Femur (tissue), 1 donor: Measurements from ENCODE around the gene FZD1.

ENCODE experiments used
- DNase-seq: peaks from one replicate; pipeline ENCODE4 v3.0.0-alpha.2; 2017

The FZD1 gene

DNA sequence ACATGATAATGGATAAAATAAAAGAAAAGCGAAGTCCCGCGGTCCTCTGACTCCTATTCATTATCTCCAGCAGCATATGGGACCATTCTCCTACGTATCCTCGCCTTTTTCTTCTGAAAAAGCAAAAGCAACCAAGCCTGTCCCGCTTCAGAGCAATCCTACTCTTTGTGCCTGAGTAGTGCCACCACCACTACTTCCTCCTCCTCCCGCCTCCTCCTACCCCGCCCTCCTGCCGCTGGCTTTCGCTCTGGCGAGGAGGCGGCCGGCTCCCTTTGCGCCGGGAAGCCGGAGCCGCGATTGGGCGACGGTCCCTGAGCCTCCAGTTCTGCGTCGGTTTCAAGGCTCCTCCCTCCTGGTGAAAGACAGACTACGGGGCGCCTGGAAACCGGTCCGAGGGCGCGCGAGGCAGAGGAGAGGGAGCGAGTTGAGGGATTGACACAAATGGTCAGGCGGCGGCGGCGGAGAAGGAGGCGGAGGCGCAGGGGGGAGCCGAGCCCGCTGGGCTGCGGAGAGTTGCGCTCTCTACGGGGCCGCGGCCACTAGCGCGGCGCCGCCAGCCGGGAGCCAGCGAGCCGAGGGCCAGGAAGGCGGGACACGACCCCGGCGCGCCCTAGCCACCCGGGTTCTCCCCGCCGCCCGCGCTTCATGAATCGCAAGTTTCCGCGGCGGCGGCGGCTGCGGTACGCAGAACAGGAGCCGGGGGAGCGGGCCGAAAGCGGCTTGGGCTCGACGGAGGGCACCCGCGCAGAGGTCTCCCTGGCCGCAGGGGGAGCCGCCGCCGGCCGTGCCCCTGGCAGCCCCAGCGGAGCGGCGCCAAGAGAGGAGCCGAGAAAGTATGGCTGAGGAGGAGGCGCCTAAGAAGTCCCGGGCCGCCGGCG lies at the start of gene FZD1:
FZD1 (plus strand) TSS at position 388 of the 878 bp plus-strand sequence; CDS start at position 836, 448 bp downstream.
- peak; percentile 99 for DNase-seq

DNA sequence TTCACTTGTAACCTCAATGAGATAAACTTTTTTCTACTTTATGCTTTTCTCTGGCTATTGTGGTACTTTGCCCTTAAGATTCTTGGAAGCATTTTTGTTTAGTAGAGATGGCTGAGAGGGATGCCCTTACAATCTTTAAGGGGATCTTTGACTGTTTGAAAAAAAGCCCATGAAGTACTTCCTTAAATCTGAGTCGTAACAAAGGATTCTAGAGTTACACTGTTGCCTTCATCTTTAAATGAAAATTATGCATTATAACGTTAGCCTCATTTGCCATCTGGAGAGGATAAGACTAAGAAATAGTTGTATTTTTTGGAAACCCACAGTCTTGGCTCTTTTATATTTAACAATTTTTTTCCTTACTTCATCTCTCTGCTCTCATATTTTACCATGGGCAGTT lies 37.8 kb upstream of the FZD1 start:
- no peak for DNase-seq

DNA sequence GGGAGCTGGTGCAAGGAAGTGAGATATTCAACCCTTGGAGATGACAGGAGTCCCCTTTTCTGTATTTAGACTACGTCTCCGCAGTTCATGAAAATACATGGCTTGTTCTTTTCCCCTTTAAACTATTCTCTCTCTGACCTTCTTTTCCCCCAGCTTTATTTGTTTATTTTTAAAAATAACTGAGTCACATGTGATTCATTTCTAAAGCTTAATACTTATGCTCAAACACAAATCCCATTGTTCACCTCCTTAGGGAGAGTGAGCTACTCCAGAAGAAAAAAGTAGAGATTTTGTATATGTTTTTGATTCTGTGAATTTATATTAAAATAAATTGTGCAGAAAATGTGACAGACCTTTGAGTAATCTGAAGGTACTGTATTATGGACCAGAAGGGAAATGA lies 35.9 kb upstream of the FZD1 start:
- no peak for DNase-seq

DNA sequence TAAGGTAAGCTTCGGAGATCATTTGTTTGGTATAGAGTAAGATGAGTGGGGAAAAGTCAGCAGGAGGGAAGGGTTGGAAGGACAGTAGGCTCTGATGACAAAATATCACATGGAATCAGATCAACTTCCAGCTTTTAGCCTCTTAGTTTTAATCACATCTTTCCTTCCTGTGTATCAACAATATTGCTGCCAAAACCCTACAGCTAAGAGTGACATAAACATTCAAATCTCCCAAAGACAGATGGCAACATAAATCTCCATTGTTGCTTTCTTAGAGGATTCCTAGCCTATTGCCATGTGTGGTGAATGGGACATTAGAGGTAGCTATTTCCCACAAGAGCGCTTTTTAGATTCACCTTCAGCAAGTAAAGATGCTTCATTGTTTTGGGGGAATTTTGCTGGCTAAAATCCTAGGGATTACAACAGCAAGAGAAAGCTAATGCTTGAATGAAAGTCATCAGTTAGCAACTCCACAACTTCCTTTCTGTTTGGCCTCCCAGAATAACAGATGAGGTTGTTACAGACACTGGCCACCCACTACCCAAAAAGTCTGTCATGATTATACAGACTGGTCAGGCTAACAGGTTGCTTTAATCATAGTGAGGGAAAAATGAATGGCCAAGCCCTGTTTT lies 35.2 kb upstream of the FZD1 start:
- DNase-seq: no peak

DNA sequence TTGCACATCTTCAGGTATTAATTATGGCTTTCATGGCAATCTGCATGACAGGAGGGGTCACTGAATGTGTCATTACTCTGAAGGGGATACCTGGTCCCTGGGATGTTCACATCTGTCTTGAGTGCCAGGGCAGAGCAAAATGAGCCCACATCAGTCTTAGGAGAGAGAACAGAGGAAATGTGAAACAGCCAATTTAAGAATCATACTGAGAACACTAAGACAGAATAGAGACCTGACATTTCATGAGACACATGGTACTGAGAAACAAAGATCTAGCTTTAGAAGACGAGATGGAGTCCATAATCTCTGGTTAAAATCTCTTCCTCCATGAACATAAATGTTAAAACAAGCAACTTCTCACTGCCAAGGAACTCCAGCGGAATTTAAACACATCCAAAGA lies 34.1 kb upstream of the FZD1 start:
- no peak for DNase-seq

DNA sequence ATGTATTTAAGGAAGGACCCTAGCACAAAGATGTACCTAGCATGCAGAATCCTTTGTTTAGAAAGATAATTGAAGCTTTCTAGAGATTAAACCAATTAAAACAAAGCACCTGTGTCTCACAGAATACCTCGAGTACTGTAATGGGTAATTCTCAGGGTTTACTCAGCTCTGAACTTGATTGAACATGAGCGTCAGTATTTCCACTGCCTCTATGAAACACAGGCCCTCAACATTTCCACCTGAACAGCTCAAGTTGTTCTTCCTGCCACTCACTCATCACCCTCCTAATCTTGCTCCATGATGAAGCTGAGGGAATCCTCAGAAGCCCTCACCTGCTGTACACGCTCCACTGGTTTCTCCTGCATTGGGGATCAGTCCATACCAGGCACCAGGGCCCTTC lies 33.7 kb upstream of the FZD1 start:
- DNase-seq: no peak

DNA sequence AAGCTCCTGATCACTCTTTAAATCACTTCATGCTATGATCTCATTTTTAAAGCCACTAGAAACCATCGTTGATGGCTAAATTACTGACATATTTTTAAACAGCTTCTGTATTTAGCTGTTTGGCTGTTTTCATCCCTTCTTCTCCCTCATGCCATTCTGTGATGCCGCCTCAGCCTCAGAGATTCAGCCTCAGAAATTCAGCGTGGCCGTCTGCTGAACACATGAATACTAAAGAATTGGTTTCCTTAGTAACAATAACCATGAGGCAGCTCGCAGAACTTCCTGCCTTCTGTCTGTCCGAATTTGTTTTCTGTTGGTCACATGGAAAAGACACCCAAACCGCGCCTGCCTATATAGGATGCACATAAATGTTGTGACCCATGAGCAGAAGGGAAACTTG lies 31.0 kb upstream of the FZD1 start:
- DNase-seq: no peak

DNA sequence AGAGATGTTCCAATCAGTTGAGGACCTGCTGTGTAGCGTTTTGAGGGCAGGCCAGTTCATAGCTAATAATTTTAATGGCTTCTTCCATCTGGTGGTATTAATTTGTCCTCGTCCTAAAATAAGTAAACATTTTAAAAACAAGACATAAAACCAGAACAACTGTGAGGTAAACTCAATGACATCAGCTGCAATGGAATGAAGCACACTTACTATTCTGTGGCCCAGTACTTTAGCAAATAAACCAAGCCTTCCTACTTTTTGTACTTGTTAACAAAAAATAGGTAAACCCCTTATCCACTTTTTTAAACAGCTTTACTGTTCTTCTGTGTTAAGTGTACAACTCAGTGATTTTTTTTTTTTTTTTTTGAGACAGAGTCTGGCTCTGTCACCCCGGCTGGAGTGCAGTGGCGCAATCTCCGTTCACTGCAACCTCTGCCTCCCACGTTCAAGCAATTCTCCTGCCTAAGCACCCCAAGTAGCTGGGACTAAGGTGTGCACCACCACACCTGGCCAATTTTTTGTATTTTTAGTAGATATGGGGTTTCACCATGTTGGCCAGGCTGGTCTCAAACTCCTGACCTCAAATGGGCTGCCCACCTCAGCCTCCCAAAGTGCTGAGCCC lies 28.9 kb upstream of the FZD1 start:
- DNase-seq: no peak

DNA sequence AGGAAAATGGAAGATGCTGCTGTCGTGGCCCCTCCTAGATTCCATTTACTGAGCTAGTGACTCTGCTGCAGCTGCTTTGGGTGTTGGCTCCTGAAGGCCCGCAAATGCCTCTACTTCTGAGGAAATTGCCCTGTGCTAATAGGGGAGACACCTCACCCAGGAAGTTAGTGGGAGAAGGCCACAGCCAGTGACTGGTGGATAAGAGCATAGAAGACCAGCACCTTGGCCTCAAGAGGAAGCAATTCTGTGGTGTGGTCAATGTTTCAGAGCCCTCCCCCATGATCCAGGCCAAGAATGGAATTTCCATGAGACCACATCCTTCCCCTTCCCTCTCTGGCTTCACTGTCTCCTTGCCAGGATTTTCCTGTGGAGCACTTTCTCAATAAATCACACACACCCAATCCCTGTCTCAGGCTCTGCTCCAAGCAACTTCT lies 25.0 kb upstream of the FZD1 start:
- peak; percentile 68 for DNase-seq

DNA sequence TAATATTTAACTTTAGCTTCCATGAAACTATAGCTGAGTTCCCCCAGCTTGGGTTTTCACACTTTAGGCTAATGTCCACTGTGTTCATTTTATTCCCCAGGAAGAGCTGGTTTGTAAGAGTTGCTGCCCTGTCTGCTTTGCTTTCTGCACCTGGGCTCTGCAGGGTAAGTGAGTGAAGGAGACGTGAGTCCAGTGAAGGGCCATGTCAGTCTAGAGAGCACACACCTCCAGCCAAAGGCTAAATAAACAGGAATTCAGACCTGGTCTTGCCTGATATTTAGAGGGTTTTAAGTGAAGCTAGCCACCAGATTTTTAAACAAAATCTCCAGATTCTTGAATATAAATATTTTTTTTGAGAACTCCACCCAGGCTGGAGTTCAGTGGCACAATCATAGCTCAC lies 24.5 kb upstream of the FZD1 start:
- DNase-seq: no peak

DNA sequence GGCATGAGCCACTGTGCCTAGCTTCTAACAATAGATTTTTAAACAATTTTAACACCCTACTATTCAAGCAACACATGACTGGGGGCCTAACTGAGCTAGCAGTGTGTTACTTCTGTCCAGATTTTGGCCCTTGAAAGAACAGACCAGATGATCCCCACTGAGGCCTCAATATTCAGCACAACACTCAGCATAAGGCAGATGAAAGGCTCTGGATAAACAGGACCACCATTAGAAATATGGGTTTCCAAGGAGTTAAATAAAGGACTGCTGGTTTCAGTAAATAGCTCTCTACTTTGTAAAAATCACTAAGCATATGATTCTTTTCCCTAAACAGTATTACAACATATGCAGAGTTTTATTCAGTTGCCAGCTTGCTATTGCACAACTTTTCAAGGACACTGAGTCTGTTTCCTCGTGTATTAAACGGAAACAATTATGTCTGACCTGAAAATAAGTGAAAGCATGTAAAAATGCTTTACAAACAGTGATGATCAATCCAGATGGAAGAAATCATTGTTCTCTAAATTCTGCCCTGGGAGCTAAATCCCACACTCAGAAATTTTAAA lies 23.8 kb upstream of the FZD1 start:
- DNase-seq: no peak

DNA sequence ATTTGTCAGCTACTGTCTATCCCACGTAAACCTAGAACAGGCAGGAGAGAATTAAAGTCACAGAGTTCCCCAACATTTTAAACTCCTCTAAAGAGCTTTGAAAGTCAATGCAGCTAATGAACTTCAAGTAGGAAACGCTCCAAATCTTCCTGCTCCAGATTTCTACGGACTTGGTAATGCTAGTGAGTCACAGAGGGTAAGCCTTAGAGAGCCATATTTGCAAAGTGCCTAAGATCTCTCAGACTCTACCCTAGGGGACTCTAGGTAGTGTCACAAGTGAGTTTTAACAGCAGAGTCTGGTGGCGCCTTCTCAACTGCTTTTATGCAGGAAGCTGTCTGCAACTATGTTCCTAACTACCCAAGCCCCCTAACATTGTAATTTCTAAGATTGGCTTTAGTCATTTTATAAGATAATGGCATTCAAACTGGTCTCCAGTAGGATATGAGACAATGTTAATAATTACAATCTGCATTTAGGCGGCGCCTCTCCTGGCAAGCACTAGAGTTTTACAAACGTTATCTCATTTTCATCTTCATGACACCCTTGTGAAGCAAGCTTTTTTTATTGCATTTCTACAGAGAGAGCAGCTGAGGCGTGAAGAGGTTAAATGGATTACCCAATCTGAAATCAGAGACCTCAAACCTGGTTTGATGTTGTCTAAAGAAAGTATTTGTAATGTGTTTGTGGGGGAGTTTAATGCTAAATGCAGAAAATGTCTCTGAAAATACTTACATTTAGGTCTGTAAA lies 22.0 kb upstream of the FZD1 start:
- no peak for DNase-seq

DNA sequence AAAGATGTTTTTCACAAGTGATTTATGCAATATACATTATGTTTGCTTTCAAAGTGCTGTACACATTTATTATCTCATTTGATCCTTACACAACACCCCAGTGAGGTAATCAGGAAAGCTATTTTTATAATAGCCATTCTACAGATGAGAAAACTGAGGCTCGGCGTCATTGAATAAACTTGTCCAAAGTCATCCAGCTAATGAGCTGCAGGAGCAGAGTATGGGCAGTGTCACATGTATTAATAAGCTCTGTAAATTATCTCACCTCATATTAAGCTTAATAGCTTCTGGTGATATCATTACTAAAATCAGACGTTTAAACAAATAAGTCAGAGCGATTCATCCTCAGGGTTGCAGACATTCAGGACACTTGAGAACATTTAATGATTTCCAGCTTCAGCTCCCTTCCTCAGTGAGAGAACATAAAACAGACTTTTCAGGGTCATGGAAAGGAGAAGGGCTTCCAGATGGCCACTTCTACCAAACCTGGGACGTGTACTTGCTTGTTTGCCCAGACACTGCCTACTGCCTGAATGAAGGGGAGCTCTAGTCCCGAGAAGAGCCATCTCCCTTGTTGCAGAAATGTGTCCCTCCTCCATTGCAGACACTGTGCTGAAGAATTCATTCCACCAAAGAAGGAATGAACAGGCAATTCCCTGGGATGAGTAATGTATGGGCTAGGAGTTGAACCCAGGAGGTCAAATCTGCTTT lies 20.5 kb upstream of the FZD1 start:
- DNase-seq: no peak

DNA sequence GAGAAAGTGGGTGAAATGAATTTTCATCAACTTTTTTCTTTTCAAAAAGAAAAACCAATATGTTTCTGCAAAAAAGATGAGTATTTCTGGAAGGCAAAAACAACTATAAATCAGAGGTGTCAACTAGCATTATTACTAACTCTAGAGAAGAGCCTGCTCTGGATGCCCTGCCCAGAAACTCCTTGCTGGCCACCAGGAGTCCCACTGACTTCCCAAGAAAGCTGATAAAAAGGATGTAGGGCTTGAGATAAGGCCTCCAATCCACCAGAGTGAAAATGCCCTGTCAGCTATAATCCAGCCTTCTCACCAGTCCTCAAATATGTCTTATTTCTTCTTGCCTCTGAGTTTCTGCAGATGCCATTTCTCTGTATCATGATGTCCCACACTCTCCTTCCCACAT lies 16.7 kb upstream of the FZD1 start:
- DNase-seq: no peak

DNA sequence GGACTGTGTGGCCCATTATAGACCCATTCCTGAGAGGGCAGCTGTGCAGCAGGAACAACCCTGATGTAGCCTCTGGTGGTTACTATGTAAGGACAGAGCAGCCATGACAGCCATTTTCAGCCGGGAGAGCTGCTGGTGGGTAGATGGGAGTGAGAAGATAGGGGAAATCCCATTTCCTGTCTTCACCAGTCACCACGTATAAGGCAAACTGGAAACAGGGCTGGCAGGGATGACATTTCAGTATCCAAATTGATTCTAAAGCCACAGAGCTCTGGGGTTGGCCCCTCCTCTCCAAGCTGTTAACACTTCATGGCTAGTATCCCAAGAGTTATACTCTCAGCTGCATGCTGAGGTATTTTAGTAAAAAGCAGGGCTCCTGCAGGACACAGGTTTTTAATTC lies 15.2 kb upstream of the FZD1 start:
- DNase-seq: no peak

DNA sequence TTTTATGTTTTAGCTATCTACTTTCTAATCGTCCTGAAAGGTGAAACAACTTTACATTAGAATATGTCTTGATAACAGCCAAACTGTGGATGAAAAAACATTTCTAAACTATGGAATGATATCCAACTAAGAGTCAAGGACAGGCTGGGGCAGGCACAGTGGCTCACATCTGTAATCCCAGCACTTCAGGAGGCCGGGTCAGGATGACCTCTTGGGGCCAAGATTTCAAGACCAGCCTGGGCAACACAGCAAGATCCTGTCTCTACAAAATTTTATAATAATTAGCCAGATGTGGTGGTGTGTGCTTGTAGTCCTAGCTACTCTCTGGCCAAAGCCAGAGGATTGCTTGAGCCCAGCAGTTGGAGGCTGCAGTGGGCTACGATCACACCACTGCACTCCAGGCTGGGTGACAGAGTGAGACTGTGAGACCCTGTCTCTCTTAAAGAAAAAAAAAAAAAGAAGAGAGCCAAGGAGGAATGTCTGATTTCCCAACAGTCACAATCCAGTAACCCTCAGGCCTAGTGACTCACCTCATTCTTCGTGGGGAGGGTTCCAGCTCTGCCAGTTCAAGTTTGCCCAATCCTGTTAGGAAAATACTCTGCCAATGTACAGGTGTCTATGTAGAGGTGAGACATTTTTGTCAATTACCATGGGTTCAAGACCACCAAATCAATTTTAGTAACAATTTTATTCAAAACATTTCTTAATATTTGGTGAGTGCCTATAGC lies 14.6 kb upstream of the FZD1 start:
- DNase-seq: no peak

DNA sequence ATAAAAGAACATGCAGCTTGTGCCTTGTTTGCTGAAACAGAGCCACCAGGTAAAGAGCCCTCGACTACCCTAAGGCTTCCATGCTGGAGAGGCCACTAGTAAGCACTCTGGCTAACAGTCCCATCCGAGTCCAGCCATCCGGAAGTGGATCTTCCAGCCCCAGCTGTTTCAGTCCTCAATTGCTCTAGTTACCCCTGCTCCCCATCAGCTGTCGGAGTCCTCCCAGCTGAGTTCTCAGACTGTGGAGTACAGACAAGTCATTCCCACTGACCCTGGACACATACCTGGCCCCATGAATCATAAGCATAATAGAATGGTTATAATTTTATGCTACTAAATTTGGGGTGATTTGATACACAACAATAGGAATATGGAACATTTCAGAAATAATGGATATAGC lies 13.5 kb upstream of the FZD1 start:
- DNase-seq: no peak

DNA sequence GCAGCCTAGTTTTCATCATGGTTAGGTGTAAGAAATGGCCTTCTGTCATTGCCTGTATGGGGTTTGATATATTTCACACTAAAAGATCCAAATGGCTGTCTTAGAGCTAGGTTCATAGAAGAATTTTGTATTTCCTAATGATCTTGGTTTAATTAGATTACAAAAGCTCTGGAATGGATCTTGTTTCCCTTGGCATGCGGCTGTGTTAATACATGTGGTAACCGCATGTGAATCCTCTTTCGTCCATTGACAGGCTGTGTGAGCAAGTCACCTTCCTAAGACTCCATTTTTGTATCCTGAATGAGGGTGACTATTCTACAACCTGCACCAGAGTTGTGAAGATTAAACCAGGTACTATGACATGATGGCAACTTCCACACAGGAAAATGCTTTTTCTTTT lies 12.4 kb upstream of the FZD1 start:
- DNase-seq: no peak

DNA sequence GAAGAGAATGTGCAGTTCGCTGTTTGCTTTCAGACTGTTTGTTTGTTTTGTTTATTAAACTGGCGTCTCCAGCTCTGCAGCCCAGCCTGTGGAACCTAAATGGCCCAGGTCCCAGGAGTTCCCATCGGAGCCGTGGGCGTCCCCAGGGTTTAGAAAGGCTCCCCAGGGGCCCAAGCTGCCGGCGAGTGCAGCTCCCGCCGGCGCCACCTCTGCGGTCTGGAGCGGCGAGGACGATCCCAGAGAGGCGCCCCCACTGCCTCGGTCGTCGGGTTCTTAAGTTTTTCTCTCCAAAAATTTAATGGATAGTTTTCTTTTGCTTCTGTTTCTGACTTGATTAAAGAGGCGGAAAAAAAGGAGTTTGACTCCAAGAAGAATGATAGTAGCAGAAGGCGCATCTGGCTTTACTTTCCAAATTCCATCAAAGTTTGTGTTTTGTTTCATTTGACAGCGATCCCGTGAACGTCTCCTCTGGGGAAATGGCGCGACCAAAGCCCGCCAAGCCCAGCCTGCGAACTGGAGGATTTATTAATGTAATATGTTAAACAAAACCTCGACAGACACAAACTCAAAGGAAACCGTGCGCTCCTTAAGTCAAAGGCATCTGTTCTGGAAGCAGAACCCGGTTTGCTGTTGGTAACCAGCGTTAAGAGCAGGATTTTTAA lies 718 bp upstream of the FZD1 start:
- DNase-seq: peak; percentile 68

DNA sequence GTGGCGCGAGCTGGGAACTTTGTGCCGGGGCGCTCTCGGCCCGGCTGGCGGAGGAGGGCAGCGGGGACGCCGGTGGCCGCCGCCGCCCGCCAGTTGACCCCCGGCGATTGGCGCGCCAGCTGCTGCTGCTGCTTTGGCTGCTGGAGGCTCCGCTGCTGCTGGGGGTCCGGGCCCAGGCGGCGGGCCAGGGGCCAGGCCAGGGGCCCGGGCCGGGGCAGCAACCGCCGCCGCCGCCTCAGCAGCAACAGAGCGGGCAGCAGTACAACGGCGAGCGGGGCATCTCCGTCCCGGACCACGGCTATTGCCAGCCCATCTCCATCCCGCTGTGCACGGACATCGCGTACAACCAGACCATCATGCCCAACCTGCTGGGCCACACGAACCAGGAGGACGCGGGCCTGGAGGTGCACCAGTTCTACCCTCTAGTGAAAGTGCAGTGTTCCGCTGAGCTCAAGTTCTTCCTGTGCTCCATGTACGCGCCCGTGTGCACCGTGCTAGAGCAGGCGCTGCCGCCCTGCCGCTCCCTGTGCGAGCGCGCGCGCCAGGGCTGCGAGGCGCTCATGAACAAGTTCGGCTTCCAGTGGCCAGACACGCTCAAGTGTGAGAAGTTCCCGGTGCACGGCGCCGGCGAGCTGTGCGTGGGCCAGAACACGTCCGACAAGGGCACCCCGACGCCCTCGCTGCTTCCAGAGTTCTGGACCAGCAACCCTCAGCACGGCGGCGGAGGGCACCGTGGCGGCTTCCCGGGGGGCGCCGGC lies 870 bp downstream of the FZD1 start:
- peak; percentile 74 for DNase-seq
